HG03066 (cell line): ENCODE results near the gene GABRP.

Experiments used
- ATAC-seq: cut with Tn5 transposase; IDR thresholded peaks from one replicate; pipeline ENCODE4 v1.9.1; 2021; ENCODE audit warnings: low read depth; ENCODE audit not compliant: unreplicated experiment

The GABRP gene

DNA sequence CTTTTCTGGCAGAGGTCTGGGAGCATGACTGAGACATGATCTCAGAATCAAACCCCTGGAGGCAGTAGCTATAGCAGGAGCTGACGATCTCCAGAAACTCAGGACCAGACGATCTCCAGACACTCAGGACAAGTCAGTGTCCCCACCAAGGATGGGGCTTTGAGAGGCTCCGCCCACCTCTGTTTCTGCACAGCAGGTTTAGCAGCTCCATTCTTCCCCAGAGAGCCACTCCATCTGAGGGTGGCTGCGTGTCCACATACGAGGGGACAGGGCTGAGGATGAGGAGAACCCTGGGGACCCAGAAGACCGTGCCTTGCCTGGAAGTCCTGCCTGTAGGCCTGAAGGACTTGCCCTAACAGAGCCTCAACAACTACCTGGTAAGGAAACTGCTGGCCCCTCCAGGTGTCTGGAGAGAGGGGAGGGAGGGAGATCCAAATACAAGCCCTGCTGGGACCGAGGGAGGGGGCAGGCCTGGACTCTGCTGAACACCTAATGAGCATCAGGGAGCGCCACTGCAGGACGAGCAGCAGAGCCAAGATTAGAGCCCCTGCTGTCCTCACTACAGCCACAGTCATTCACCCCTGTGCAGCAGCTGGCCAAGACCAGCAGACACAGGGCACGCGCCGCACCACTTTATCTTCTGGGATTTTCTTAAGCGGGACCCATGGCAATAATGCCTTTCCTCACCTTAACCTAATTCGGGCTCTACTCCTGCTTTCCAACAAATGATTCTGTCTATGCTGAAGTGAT, at the start of gene GABRP:
Gene GABRP, plus strand, starts transcription at position 228 of the 750 bp plus-strand sequence. CDS start 4,891 bp downstream, outside the sequence.
- no peak for ATAC-seq

DNA sequence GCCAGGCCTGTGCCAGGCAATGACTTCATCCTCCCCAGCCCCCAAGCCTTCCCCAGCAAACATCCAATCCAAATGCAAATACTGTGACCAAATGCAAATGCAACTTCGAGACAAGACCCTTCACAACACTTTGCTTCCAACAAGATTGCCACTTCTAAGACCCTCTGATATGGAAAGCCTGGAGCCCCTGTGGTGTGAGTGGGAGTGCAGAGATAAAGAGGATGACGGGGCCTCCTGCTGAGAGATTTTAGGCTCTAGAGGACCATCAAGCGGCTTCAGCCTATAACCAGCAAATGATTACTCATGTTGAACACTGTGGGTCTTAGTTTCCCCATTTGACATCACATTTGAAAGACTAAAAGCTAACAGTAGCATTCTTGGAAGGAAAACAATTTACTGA, 46.6 kb upstream of the GABRP start:
- ATAC-seq = no peak

- ATAC-seq = no peak
Measured at GRCh38 chr5:170737591-170737990, 45.9 kb upstream of the GABRP start.

DNA sequence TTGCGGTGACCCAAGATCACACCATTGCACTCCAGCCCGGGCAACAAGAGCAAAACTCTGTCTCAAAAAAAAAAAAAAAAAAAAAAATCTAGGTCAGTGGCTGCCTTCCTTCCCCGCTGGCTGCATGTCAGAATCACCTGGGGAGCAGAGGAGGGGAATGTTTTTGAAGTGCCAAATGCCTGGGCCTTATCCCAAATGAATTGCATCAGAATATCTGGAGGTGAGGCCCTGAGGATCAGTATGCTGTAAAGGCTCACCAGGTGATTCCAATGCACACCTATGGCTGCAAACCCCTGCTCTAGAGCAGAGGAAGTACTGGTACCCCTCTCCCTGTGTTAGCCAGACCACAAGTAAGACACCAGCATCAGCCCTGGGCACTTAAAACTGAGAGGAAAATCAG, 44.7 kb upstream of the GABRP start:
- no peak for ATAC-seq

- ATAC-seq = no peak
Measured at GRCh38 chr5:170739446-170739845, 44.1 kb upstream of the GABRP start.

DNA sequence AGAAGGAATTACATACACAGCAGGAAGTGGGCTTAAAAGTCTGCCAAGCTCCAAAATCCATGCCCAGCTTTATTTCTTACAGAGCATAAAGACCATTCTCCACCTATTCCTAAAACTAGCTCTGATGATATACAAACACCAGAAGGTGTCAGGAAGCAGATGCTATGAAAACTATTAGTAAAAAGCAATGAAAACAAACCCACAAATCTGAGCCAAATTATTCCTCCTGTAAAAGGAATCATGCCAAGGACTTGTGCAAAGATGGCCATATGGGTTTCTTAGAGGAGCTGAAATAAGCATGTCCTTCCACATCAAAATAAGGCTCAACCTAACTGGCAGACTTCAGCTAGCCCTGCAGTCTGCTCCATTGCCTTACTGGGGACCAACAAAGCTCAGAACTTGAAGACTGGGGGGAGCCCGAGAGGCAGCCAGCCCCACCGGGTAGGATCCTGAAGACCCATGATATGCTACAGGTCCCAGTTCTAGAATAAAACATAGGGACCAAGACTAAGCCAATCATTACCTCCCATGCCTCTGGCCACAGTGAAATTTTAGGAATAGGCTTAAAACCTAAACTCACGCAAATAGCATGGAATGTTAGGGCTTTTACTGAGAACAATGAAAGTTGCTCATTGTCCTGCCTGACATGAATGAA, 42.8 kb upstream of the GABRP start:
- no peak for ATAC-seq

DNA sequence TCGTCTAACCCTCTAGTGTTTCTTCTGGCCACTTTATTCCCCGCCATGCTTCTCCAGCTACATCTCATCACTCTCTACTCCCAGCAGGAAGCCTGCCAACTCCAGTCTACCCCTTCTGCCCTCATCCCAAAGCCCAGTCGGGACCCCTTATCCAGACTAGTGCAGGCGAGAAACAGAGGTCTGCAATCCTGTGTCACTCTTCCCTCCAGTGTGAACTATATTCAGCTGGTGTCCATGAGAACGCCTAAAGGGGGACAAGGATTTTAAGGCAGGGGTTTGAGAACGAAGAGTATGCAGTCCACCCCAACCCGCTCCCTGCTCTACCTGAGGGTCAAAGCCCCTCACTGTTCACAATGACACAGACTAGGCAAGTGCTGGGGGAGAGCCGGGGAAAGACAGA, 41.7 kb upstream of the GABRP start:
- no peak for ATAC-seq

- ATAC-seq = no peak
Measured at GRCh38 chr5:170743876-170744212, 39.7 kb upstream of the GABRP start.

GRCh38 chr5:170745481-170746071, 37.9 kb upstream of the GABRP start:
- no peak for ATAC-seq

DNA sequence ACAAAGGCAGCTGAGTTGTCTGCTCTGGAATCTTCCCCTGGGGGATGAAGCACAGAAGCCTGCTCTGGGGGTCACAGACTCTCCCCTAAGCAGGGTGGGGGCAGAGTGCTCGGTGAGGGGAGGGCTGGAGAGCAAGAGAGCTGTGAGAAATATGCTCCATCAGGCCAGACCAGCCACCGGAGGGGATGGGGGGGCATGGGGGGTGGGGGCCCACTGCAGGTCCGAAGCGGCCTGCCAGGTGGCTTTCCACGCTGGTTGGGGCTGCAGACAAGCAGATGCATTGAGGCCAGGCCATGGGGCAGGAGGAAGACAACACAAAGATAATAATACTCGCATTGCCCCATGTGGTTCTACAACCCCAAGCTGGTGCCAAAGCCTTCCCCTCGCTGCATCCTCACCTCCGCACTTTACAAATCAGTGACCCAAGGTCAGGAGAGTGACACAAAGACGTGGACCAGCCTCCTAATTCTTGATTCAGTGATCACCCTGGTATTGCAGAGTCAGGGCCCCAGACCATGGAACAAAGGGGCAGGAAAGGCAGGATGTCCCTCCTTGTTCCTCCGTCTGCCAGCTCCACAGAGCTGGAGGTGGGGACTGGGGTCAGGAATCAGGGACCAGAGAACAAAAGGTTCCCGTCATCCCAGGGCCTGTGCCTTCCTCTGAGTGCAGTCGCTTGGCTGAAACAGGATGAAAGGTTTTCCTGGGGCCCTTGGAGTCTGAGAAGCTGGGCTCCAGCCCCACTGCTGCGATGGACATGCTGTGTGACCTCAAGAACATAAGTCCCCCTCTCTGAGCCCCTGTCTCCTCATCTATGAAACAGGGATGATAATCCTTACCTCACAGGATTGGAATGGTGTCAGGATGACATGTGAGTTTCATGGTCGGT, 37.2 kb upstream of the GABRP start:
- ATAC-seq = no peak

- no peak for ATAC-seq
Measured at GRCh38 chr5:170746961-170747340, 36.6 kb upstream of the GABRP start.

- ATAC-seq = no peak
Measured at GRCh38 chr5:170747357-170747756, 36.2 kb upstream of the GABRP start.

GRCh38 chr5:170747851-170748250, 35.7 kb upstream of the GABRP start:
- ATAC-seq = no peak

DNA sequence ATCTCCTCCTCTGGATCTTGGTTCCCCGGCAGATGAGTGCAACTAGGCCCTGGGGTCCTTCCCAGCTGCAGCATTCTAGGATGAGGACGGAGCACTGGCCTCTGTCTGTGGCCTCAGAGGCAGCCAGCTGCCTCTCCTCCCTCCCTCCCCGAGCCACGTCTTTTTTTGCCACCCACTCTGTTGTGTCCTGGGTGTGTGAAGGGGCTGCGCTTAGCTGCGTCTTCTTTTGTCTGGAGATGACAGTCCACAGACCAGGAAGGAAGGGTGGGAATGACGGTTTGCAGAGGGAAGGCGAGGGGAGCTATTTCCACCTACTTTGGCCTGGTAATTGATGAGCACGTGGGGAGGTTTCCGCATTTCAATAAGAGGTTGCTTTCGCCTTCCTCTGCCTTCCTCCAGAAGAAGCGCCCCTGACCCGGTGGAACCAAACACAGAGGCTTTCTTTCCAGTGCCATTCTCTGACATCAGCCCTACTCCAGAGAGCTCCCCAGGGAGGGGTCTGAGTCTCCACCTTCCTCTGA, 34.5 kb upstream of the GABRP start:
- no peak for ATAC-seq

DNA sequence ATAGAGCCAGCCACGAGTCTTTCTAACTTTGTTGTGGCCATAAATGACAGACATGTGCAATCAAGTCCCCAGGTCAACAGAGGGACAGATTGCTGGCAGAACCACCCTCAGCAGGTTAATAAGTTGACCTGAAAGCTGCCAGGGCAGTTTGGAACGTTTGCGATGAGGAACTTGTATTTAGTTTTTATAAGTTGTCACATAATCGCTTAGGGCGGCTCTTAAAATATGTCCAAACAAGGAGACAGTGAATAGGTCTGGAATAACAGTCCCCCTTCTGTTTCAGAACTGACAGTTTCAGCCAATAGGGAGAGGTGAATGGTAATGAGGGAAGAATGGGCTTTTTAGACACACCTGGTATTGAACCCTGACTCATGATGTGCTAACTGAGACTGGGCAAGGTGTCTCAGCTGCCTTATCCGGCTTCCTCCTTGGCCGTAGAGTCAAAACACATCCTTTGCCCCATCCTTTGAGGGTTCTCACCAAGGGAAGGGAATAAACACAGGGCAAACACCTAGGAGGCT, 33.6 kb upstream of the GABRP start:
- no peak for ATAC-seq

GRCh38 chr5:170750791-170751190, 32.7 kb upstream of the GABRP start:
- no peak for ATAC-seq

GRCh38 chr5:170751631-170752030, 31.9 kb upstream of the GABRP start:
- no peak for ATAC-seq

DNA sequence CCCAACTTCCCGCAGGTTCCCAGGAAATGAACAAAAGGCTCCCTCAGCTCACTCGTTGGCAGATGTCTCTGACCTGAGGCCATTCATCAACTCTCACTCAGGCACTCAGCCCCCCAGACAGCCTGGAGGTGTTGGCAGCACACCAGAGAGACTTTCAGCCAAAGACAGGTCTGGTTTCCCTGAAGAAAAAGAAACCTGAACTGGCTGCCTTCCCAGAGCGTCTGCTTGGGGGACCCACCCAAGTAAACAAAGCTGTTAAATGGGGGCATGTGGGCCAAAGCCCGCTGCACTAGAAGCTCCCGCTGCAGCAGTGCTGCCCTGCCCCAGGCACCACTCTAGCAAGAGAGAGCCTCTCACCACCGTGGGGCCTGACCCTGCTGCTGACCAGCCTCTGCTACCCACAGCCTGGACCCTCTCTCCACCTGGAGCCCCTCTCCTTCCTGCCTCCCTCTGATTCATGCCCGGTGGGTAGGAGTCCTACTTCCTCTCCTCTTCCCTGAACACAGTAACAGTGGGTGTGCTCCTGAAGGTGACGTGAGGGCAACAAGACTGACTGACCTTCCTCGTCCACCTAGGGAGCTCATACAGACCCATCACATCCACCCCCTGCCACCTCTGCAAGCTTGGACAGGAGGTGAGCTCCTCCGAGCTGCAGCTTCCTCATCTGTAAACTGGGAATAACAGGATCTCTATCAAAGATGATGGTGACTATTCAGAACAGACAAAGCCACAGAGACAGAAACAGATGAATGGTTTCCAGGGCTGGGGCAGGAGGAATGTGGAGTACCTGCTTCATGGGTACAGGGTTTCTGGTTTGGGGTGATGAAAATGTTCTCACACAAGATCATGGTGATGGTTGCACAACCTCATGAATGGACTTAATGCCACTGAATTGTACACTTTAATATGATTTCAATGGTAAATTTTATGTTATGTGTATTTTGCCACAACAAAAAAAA, 31.0 kb upstream of the GABRP start:
- ATAC-seq = no peak

DNA sequence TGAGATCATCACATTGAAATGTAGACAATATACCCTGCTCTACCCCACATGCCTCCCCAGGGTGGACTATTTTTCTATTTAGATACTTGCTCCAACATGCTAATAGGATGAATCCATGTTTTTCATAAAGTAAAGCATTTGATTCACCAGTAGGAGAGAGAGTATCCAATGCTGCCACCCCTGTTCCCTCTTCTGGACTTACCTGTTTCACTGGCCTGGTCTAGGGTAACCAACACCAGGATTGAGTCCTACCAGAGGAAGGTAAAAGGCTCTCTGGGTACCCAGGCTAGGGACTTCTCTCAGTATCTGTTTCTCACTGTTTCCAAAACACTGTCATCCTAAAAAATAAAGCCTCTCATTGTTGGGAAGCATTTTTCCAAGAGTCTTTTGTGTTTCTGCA, 30.2 kb upstream of the GABRP start:
- no peak for ATAC-seq
